Retinal pigment epithelial cell (primary cell): ENCODE data around the gene MAML3.

Experiments used
- DNase-seq: peaks from one replicate; pipeline ENCODE4 v3.0.0-alpha.2; 2010; ENCODE audit warnings: low read depth
- H3K4me3 ChIP-seq: 2 replicates; pipeline ENCODE4 v1.5.1; 2011; ENCODE audit warnings: mild to moderate bottlenecking, low read length, control low read depth, moderate library complexity
- TF ChIP-seq, protein P1 (sequence below): conservative IDR thresholded peaks from 2 replicates; pipeline ENCODE4 v1.5.1; 2011; ENCODE audit warnings: low read depth, low read length, control low read depth, inconsistent platforms

Gene MAML3

DNA sequence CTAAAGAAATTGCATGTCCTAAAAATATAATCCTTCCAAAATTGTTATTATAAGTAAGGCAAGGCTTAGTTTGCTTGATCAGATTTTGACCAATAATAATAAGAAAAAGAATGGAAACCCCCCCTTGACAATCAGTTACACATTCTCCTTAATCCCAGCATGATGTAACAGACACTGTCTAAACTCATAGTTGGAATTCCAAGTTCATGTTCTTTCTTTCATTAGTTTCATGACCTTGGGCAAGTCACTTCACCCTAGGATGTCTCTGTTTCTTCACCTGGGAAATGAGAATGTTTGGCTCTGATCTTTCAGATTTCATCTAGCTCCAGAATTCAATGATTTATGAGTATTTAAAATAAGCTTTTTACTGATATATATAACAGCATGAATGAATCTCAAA, 64.8 kb downstream of the MAML3 start:
- no peak for DNase-seq
- TF ChIP-seq, protein P1, sequence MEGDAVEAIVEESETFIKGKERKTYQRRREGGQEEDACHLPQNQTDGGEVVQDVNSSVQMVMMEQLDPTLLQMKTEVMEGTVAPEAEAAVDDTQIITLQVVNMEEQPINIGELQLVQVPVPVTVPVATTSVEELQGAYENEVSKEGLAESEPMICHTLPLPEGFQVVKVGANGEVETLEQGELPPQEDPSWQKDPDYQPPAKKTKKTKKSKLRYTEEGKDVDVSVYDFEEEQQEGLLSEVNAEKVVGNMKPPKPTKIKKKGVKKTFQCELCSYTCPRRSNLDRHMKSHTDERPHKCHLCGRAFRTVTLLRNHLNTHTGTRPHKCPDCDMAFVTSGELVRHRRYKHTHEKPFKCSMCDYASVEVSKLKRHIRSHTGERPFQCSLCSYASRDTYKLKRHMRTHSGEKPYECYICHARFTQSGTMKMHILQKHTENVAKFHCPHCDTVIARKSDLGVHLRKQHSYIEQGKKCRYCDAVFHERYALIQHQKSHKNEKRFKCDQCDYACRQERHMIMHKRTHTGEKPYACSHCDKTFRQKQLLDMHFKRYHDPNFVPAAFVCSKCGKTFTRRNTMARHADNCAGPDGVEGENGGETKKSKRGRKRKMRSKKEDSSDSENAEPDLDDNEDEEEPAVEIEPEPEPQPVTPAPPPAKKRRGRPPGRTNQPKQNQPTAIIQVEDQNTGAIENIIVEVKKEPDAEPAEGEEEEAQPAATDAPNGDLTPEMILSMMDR: no peak
- H3K4me3 ChIP-seq: no peak overlapping the region

DNA sequence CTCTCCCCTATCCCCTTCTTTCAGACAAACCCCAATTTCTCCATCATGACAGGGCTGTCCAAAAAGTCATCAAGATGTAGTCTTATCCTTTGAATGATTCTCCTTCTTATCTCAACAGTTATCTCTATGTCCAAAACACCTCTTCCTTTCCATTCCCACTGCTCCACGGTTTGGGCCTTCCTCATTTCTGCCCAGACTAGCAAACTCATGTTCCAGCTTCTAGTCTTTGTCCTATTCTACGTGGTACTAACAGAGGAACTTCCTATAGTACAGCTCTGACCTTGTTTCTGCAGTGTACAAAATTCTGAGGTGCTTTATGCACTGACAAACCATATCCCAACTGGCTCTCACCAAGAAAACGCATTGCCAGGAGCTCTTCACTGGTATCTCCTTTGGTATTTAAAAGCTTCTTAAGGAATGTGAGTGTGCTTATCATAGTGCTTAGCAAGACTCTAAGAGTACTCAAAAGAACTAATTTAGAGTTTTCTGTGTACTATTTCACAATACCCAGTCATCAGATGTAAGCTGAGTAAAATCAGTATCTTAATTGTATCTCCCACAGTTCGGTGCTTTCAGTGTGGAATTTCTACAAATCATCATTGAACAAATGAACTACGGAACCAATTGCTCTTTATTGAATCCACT, 65.5 kb downstream of the MAML3 start:
- no peak overlapping the region for H3K4me3 ChIP-seq
- TF ChIP-seq, protein P1: no peak
- no peak for DNase-seq

DNA sequence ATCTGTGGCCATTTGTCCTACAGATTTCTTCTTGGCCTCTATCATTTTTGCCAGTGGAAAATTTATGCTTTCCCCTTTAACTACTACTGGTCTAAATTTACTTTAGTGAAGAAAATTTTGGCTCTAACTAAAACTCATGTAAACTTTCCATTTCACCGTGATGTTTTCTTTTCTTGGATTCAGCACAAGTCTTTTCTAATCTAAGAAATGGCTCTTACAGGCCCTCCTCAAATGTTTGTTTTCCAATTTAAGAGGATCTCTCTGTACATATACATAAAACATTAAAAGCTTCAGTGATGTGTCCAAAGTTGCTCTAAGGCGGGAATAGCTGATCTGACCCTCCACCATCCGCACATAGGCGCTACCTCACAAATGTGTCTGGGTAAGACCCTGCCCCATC, 68.1 kb downstream of the MAML3 start:
- TF ChIP-seq, protein P1: no peak
- no peak for DNase-seq
- no peak overlapping the region for H3K4me3 ChIP-seq

DNA sequence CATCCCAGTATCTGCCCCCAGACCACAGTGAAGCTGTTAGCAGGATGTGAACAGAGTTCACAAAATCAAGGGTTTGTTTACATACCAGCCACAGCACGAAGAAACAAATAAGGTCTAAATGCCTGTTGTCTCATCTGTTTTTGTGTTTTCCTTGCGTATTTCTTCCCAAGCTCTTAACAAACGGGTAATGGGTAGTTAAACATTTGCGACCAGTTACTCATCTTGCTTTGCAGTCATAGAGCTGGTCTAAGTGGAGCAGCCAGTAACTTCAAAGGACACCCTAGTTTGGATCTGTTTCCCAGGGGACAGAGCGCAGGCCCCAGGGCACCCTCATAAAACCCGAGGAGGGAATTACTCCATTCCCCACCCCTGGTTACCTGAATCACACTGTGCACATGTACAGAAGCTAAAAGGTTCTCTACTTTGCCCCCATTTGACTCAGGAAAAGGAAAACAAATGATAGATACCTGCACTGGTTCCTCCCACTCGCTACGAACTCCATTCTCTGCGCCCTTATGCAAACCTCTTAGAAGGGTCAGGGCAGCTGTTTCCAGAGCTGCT, 68.8 kb downstream of the MAML3 start:
- no peak overlapping the region for H3K4me3 ChIP-seq
- TF ChIP-seq, protein P1: no peak
- no peak for DNase-seq

DNA sequence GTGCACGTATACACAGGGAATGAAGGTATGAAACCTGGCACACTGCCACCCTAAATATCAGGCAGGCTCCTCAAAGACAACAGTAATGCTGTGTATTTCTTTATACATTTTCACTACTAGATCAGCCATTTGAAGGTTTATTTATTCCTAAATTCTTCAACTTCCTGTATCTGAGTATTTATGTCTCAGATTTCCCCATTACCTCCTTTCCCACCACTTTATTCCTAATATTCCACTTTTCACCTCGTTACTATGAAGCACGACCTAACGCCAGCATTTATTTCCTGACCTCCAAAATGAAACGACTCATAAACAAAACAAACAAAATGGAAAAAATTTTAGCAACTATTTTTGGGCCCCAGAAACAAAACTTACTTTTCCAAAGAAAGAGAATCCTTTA, 69.6 kb downstream of the MAML3 start:
- TF ChIP-seq, protein P1: no peak
- H3K4me3 ChIP-seq: no peak overlapping the region
- DNase-seq: no peak

DNA sequence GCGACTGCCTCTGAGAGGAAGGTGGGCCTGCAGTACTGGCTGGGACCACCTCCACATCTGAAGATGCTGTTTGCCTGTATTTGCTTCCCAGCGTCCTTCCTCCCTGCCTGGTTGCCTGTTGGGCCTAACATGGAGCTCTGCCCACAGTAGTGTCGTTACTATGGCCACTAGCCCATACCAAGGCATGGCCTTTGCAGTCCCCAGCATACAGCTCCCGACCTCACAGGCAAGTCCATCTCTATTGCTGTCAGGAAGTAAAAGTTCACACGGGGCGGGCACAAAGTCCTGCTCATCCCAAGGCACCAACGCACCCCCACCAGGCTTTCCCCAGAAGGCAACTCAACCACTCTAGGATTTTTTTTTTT, 71.6 kb downstream of the MAML3 start:
- no peak overlapping the region for H3K4me3 ChIP-seq
- DNase-seq: no peak
- TF ChIP-seq, protein P1: no peak

DNA sequence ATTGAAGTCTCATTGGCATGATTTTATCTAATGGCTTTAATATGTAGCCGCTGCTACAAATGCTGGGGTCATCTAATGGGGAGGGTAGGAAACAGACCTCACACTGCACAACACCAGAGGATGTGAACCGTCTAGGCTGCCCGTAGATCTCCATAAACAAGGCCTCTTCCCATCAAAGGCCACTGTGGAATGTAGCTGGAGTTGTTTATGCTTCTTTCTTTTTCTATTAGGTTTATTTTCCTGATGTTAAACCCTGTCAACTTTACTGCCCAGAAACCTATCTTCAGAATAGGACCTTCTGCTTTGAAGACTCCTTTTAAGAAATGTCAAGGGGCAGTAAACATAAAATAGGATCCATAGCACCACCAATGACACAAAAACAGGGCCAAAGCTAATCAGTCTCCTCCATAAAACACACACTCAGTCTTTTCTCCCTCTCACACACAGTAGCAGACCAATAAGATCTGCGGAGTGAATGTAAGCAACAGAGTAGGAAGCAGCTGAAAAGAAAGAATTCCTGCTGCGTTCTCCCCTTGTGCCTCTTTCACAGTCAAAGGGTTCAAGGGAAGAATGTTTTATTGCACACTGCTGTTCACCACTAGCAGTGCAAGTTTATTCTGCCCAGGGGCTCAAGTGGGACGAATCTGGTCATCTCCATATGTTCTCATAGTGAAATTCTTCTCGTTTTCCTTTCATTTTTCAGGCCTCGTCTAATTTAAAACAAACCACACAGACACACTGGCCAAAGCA, 72.2 kb downstream of the MAML3 start:
- TF ChIP-seq, protein P1: no peak
- H3K4me3 ChIP-seq: no peak overlapping the region
- no peak for DNase-seq
